Embryonic facial prominence (tissue), 1 donor: ENCODE results near the gene VEZF1.
"Not testable (repeated sequence)": the region's sequence is repeated elsewhere in the genome, so short reads cannot be mapped to it uniquely, and the experiment has no call there.

Experiments
- DNase-seq: peaks from one replicate; pipeline ENCODE4 v3.0.0-alpha.2; 2016; ENCODE audit errors: extremely low spot score

VEZF1 gene

DNA sequence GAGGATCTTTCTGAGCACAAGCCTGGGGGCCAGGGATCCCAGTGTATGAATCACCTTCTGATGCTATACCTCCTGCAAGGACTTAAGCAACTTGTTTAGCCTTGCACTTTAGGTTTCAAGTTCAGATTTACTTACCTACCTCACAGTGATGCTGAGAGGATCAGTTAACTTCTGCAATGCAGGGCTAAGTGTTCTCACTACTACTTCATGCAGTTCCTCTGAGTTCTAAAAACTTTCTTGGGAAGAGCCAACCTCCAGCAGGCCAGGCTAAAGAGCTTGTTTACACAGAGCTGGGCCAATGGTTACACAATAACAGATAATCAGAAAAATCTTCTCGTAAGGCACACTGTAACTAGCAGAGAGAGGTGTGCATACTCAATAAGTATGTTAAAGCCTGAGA is 13.0 kb downstream of the VEZF1 start:
- no peak for DNase-seq

DNA sequence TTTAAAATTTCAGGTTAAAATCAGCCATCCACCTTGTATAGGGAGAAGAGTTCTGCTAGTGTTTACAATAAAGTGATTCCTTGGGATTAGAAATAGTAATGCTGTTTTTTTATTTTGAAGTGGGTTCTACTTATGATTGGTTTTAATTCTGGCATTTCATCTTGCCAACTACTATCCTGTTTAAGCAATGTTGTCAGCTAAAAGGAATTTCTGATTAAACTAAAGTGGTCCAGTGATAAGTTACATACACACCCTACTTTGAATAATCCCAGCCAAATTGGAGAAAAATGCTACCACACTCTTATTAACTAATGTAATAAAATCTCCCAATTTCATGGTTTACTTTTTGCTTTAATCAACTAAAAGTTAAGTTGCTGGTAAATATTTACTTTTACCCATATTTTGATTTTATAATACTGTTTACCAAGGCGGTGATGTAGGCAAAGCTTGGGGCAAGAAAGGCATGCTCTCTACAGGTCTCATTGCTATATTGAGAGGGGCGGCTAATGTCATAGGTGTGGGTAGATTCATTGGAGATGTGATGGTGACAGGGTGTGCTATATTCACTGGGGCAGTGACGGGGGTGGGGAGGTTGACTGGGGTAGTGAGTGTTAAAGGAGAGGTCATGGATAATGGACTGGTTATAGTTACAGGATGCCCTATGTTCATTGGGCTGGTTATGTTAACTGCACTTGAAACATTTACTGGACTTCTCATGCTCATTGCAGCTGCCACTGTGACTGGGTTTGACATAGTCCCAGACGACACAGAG is 13.8 kb downstream of the VEZF1 start:
- not testable (repeated sequence) for DNase-seq

DNA sequence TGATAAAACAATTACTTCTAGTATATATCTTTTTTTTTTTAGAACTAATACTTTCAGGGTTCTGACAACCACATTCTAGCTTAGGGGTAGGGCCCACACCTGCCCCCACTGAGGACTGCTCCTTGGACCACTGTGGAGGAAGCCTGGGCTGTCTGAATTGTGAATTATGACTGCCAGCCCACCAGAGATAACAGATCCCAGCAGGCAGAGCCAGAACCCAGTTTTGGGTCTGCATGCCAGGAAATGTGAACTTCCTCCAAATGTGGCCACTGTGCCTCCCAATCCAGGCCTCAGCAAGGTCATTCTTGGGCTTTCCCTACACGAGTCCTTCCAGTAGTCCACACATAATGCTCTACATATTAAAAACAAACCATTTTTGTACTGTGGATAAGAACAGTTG is 15.9 kb downstream of the VEZF1 start:
- DNase-seq = no peak

DNA sequence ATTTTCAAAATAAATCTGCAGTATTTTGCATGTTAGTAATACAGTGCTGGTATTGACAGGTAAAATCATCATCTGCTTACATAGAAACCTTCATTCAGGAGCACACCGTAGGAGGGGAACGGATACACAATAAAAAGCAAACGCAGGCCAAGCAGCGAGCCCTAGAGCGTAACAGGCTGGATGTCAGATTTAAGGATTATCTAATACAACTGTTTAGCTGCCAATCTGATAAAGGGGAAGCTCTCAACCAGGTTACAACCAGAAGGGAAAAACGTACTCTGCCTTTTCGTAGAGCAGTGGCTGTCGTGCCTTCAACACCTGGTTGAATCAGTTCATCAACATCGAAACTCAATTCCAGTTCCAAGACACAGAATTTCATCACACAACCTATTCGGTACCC is 16.5 kb downstream of the VEZF1 start:
- DNase-seq = no peak

DNA sequence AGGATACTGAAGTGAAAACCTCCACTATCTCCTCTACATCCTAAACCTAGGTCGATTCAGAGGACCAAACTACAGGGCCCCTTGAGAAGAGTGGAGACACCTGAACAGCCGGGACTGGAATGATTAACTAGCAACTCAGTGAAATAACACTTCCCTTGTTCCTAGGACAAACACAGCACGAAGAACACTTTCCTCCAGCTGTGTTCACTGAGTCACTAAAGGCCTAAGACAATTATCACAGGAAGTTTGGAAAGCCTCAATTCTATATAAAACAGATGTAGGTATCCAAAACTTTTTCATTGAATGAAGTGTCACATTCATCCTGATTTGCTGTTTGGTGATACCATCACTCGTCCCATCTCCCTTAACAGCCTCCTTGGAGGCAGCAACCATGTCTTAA is 17.3 kb downstream of the VEZF1 start:
- DNase-seq = no peak

DNA sequence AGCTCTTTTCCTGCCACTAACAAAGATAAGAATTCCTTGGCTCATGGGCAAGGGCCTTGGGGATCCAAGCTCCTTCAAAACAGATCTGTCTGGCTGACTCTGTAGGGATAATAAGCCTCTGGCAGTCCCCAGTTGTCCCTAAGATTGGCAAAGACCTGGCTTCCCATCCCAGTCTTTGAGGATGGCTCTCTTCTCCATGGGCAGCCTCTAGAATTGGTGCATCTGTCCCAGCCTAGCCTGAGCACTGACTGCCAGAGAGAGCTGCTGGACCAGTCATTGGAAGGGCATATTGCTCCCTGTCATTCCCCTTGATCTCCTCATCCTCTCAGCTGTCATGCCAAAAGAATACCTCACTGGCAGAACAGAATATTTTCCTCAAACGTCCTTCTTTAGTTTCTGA is 19.6 kb downstream of the VEZF1 start:
- DNase-seq = no peak

DNA sequence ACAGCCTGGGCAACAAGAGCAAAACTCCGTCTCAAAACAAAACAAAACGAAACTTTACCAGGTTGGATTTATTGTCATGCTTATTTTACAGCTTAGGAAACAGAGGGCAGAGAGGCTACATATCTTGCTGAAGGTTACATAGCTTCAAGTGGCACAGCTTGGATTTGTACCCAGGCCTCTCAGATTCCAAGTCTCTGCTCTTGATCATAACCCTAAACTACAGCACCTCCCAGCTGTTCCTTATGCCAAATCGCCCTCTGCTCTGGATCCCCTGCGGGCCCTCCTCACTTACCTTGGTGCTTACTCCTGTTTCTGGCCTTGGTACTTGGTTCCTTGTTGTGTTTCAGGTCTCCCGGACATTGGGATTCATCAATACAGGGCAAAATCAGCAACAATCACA is 21.2 kb downstream of the VEZF1 start:
- DNase-seq = no peak

DNA sequence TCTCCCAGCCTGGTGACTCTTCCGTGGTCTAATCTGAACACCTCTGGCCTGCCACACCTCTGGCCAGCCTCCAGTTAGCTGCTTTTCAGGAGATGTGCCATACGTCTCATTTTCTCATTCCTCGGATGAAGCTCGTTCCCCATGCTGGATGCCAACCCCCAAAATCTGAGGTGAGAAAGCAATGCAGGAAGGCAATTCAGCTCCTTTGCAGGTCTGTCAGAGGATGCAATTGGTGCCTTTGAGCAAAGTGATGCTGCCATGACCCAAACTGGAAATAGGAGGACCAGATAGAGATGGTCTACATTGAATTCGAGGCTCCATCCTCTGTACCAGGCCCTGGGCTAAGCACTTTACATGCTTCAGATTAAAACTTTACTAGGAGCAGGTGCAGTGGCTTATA is 21.8 kb downstream of the VEZF1 start:
- DNase-seq = no peak

DNA sequence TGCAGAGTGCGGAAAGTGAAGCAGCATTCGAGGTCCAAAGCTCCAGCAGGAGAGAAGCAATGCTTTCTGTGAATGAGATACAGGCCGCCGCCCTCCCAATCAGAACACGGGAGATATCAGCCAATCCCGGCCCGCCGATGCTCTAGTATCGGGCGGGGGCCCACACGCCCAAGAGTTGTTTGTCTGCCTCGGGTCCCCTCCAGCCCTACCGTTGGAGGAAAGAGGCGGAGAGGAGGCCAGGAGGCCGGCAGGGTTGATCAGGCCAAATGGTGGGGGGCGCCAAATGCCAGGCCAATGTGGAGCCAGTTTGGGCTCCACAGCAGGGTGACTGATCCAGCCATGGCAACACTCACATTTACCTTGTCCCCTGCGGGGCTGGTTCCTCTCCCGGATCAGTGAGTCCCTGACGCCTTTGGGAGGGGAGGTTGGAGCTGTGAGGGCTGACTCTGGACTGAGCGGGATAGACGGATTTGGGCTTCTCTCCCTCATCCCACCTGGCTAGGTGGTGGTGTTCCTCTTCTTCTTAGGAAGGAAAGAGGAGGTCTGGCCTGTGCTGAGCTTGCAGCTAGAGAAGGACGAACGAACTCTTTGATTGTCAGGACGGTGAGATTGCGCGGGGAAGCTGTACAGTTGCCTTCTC is 22.4 kb downstream of the VEZF1 start:
- DNase-seq = no peak

DNA sequence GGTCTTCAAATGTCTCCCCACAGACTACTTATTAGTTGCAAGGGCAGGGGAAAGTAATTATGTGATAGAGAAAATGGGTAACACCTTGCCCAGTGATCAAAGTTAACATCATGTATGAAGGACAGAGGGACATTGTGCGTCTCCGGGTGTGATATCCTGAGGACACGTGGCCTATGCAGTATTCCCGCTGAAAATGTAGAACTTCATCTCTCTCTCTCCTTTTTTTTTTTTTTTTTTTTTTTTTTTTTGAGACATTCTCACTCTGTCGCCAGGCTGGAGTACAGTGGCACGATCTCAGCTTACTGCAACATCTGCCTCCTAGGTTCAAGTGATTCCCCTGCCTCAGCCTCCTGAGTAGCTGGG is 24.9 kb downstream of the VEZF1 start:
- no peak for DNase-seq

DNA sequence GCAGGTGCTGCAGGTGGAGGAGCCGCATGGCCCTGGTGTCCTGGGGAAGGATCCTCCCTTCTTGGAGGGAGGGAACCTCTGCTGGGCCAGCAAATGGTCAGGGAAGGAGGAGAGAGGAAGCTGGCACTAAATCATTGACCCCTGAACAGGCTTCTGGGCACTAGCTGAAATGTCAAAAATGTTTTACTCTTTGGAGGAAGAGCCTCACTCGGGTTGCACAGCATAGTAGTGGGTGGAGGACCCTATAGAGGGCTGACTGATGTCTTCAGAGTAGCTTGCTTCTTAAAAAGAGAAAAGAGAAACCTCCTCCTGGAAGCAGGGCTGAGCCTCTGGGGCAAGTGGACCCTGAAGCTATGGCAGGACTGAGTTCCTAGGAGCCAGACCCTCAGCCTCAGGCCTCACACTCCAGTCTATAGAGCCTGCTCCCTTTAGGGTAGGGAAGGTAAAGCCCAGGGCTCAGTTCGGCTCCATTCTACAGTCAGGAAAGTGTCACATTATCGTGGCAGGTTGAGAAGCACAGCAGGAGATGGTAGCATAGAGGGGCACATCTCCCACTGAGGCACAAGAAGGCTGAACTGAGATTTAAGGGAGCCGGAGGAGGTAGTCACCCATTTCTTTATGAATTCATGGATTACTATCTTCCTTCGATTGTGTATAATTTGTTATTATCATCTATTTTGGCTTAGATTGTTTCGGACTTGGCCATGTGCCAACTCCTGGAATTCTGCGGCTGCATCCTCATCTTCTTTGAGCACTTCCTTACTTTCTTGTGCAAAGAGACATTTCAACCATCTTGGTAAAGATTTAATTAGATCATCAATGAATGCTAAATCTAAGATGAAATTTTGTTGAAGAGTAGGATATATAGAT is 25.5 kb downstream of the VEZF1 start:
- no peak for DNase-seq

DNA sequence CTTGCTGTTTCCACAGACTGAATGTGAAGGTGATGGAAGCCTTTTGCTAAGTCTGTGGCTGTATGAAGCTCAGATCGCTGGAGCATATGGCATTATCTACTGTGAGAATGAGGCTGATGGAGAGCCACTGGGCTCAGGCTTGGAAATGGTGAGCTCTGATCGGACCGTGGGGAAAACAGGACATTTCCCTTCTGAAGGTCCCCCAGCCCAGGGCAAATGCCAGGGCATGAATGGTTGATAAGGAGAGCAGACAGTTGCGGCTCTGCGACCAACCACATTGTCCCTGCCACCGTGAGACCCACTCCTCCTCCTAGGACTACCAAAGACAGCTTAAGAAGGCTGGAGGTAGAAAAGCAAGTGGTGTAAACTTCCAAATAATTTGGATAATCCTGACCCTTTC is 28.1 kb downstream of the VEZF1 start:
- DNase-seq = no peak

DNA sequence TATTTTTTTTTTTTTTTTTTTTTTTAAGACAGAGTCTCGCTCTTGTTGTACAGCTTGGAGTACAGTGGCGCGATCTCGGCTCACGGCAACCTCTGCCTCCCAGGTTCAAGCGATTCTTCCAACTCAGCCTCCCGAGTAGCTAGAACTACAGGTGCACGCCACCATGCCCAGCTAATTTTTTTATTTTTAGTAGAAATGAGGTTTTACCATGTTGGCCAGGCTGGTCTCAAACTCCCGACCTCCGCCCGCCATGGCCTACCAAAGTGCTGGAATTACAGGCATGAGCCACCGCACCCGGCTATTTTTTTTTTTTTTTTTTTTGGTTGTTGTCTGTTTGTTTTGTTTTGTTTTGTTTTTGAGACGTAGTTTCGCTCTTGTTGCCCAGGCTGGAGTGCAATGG is 29.7 kb downstream of the VEZF1 start:
- DNase-seq = not testable (repeated sequence)

DNA sequence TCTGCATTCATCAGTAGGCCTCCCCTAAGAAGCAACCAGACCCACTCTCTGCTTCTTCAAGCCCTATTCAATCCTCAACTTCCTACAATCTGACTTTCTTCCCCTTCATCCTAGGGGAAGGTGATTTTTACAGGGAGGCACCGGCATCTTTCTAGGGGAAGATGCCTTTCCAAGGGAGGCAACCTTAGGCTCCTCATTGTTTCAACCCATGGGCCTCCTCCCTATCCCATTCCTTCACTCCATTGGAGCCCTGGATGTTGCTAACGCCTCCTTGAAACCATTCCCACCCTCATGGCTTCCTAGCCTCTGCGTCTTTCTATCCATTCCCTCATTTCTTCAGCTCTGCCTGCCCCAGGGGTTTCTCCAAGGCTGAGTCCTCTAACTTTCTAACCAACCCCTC is 30.2 kb downstream of the VEZF1 start:
- no peak for DNase-seq

DNA sequence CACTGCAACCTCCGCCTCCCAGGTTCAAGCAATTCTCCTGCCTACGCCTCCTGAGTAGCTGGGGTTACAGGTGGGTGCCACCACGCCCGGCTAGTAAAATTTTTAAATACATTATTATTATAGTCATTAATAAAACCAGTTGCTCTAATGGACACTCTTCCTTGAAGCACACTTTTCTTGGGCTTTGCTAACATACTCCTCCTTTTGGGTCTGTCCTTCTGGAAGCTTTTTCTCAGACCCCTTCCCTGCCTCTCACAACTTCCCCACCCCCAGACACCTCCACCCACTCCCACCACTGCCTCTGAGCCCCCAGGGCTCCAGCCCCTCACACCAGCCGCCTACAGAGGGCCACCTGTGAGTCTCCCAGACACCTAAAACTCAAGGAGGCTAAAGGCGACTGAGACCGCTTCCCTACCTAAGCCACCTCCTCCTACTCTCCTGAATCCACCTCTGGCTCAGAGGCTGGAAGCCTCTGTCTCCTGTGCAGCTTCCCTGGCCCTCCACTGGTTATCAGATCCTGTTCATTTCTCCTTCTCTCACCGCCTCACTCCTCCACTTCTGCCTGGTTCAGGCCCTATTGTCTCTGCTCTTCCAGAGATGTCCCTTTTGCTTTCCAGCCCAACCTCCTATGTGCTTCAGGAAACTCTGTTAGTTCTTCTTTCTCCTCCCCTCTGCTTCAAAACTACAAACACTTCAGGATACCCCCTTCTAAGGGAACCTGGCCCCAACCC is 30.8 kb downstream of the VEZF1 start:
- DNase-seq = no peak

DNA sequence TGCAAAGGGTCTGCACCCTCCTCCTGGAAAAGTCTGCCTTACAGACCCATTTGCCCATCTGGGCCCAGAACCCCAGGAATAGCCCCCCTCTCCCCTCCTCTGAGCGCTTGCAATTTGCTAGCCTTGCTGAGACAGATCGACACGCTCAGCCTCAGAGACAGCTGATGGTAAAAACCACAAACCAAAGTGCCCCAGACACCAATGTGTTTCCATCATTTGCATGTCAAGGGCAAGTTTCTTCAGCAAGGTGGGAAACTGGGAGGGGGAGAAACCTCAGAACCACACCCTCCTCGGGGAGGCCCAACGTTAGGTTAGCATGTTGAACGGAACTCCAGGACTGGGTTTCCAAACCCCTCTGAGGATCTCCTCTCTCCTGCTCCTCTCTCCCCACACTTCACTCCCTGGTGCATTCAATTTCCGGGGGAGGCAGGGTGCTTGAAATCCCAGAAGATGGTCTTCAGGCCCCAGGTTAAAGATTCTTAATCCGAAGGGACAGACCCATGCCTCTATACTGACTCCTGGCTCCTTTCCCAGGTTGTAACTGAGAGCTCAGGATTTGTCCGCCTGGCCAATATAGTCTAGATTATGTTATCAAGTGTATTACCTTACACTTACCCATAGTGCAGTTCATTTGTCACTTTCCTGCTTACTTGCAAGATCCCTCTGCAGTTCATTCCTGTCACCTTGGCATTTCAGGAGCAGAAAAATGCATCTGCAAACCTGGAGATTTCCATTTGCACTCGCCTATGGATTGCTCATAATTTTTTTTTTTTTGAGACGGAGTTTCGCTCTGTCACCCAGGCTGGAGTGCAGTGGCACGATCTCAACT is 31.5 kb downstream of the VEZF1 start:
- no peak for DNase-seq

DNA sequence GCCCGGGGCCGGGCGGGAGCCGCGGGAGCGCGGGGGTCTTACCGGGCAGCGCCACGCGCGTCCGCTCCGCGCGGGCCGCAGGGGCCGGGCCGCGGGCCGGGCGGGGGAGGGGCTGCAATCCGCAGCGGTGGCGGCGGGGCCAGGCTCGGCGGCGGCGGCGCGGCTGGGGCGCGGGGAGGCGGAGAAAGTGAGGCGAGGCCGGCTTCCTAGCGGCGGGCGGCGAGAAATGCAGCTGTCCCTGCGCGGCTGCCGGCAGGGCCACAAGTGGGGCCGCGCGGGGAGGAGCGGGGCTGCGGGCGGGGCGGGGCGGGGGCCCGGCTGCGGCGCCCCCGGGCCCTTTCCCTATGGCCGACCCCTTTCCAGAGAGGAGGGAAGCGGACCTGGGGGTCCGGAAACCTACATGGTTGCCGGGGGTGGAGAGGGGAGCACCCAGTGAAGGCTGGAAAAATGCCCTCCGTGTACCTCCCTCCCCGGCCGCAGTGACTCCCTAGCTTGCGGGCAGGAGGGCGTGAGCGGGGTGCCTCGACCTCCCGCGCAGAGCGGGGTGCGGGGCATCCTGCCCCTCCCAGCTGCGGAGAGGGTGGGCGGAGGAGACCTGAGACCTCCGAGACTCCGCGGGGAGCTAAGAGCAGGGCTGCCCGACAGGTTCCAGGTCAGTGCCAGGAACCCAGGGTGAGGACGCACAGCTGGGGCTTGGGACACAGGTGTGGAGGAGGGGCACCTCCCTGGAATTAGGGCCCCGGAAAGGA is 32.7 kb downstream of the VEZF1 start, which contains the start of gene CUEDC1:
Gene CUEDC1 (minus strand): TSS at position 230 of the 749 bp plus-strand sequence. CDS start 69,848 bp downstream, outside the sequence.
- DNase-seq = no peak

DNA sequence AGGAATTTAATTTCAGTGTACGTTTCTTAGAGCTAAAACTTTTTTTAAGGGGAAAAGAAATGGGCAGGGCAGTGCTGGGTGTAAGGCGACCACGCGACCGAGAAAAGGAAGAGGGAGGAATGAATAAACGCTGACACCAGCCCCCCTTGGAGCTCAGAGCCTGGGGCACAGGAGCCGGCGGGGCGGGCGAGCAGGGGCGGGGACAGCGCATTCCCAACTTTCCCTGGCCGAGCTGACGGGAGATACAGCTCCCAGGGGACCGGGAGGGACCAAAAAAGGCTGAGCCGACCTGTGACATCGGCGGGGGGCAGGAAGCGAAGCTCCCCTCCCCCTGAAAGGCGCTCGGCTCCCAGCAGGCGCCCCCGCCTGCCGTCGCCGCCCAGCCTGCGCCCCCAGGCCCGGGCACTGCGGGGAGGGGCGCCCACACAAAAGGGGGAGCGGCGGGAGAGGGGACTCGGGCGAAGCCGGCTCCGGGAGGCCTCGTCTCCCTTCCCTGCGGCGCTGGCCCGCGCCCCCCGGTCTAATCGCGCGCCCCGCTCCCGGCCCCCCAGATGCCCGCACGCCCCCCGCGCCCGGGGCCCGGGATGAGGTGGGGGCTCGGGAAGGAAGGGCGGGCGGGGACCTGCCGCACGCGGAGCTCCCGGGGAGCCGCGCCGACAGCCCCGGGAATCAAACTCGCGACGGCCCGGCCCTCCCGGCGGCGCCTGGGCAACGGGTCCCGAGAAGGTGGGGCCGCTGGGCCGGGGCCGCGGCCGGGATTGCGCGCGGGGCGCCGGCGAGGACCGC is 33.5 kb downstream of the VEZF1 start:
- no peak for DNase-seq

DNA sequence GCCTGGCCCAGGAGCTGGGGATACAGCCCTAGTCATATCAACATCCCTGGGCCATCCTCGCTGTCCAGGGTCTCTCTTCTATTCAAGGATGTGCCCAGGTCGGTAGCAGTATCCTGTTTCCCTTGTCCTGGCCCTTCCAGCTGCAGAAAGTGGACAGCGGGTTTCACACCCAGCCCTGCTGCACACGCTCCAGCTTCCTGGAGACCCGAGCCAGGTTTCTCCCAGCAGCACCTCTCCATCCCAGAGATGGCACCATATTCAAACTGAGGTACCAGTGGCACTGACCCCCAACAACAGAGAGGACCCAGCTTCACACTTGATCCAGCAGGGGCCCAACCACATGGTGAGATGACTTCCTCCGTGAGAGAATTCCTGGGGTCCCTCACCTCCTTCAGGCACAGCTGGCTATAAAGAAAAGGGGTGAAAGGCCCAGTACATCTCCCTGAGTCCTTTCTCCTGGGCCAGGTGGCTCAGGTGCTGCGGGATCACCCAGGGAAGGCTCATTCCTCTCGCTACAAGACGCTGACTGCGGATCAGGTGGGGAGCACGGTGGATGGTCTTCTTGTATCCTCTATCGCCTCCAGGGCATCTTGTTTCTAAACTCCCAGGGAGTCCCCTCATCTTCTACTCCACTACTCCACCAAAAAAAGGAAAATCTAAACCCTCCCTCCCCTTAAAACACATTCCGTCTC is 34.2 kb downstream of the VEZF1 start:
- no peak for DNase-seq
